Breast epithelium (tissue), 4 donors: ENCODE data around the gene STON2. TPM values are rescaled to one million over a fixed set of nuclear protein-coding genes. Genes with fewer than 3 reads are reported as not detected.

ENCODE experiments used
- DNase-seq, 2 donors: peaks; one replicate each; pipeline ENCODE4 v3.0.0-alpha.2; 2019; ENCODE audit warnings: low spot score in 2 of 2
- H3K27ac ChIP-seq, 2 donors: fragments of 200-600 bp; sonication (generic) in 1 of 2; one replicate each; pipeline ENCODE4 v1.5.1; 2016 to 2019; ENCODE audit warnings: mild to moderate bottlenecking in 1 of 2
- H3K27me3 ChIP-seq, 2 donors: fragments of 200-600 bp; sonication (generic) in 1 of 2; one replicate each; pipeline versions ENCODE4 v1.5.1 to v1.6.0; 2017 to 2019; ENCODE audit warnings: control low read depth in 1 of 2, mild to moderate bottlenecking in 1 of 2
- H3K36me3 ChIP-seq: fragments of 200-600 bp; one replicate; pipeline ENCODE4 v1.5.1; 2019
- H3K4me1 ChIP-seq, 2 donors: fragments of 200-600 bp; sonication (generic); one replicate each; pipeline ENCODE4 v1.5.1; 2016 to 2019; ENCODE audit warnings: control low read depth in 1 of 2
- H3K4me3 ChIP-seq, 3 donors: fragments of 200-600 bp; sonication (generic); 1 replicate in 2 of 3; 2 replicates in 1 of 3; pipeline ENCODE4 v1.5.1; 2016 to 2019; ENCODE audit warnings: mild to moderate bottlenecking in 3 of 3, moderate library complexity in 2 of 3
- H3K9me3 ChIP-seq, 2 donors: fragments of 200-600 bp; sonication (generic) in 1 of 2; one replicate each; pipeline ENCODE4 v1.5.1; 2016 to 2019; ENCODE audit warnings: control low read depth in 1 of 2
- POLR2A ChIP-seq: fragments of 450-650 bp; IDR thresholded peaks from one replicate; pipeline ENCODE4 v1.6.1; 2016; ENCODE audit warnings: antibody characterized with exemption, mild to moderate bottlenecking, moderate library complexity
- POLR2AphosphoS5 ChIP-seq, 3 donors: sonication (generic); formaldehyde crosslinking; IDR thresholded peaks; one replicate each; pipeline ENCODE4 v1.6.1; 2017; ENCODE audit warnings: antibody characterized with exemption in 3 of 3
- intact Hi-C: fragments of 100-400 bp; cut with DNase I; formaldehyde crosslinking; loops from one replicate; pipeline ENCODE4 v1.15.1; 2023; ENCODE audit warnings: low total_unique reads
- total RNA-seq, 3 donors: library from RNA; depleted of rRNA; stranded (reverse); fragments of >200 nt; gene quantifications; one replicate each; pipeline ENCODE4 v1.1.0, GENCODE V29; 2016
- TF ChIP-seq, protein P1 (sequence below), 3 donors: fragments of 450-650 bp; IDR thresholded peaks; one replicate each; pipeline ENCODE4 v1.5.1; 2016 to 2017; ENCODE audit warnings: antibody characterized with exemption in 3 of 3, mild to moderate bottlenecking in 3 of 3, moderate library complexity in 3 of 3

Gene STON2
- total RNA-seq, 3 donors from 2014 or later: 24.6 to 30.2 (median 27.5) TPM

DNA sequence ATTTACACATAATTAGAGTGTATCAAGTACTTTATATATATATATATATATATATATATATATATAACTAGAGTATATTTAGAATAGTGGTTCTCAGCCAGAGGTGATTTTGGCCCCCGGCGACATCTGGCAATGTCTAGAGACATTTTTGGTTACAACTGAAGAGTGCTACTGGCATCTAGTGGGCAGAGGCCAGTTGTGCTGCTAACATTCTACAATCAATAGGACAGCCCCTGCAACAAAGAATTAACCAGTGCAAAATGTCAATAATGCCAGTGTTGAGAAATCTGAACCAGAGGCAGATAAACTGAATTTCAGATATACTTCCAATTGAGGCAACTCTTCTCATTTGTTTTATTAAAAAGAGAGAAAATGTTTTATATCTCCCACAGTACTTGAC lies 188.3 kb downstream of the STON2 start:
- H3K27ac ChIP-seq: no peak overlapping the region
- peaks cover 5% of the 10 kb centered on the region for H3K36me3 ChIP-seq
- H3K9me3 ChIP-seq: no peaks in the 10 kb centered on the region
- intact Hi-C loops: no loop called here
- TF ChIP-seq, protein P1, sequence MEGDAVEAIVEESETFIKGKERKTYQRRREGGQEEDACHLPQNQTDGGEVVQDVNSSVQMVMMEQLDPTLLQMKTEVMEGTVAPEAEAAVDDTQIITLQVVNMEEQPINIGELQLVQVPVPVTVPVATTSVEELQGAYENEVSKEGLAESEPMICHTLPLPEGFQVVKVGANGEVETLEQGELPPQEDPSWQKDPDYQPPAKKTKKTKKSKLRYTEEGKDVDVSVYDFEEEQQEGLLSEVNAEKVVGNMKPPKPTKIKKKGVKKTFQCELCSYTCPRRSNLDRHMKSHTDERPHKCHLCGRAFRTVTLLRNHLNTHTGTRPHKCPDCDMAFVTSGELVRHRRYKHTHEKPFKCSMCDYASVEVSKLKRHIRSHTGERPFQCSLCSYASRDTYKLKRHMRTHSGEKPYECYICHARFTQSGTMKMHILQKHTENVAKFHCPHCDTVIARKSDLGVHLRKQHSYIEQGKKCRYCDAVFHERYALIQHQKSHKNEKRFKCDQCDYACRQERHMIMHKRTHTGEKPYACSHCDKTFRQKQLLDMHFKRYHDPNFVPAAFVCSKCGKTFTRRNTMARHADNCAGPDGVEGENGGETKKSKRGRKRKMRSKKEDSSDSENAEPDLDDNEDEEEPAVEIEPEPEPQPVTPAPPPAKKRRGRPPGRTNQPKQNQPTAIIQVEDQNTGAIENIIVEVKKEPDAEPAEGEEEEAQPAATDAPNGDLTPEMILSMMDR (IDR thresholded peaks at IDR 0.05): no peak
- no peak for TF ChIP-seq POLR2AphosphoS5 (IDR thresholded peaks at IDR 0.05)
- no peak for TF ChIP-seq POLR2A
- DNase-seq: no peak
- H3K4me1 ChIP-seq: no peaks in the 10 kb centered on the region
- H3K4me3 ChIP-seq: no peak overlapping the region
- H3K27me3 ChIP-seq: no peaks in the 10 kb centered on the region

Other genes starting within 250 kb of the STON2 start
- gene GTF2A1, start 179.4 kb downstream of the STON2 start, total RNA-seq: 10 to 100 TPM; 27.5 to 33.3 (median 29.7) TPM
- 10 to 100 TPM; 53.7 to 84.3 (median 65.9) TPM for gene SEL1L, start 133.5 kb upstream of the STON2 start, total RNA-seq